Caco-2 (cell line): ENCODE data around the gene TMC6. TPM values are rescaled to one million over a fixed set of nuclear protein-coding genes. Genes with fewer than 3 reads are reported as not detected.

Experiments
- BruUV-seq: library from RNA; stranded (reverse); fragments of 400-500 nt; replicated peaks from 2 replicates; lab custom pipeline; 2021; lab: Mats Ljungman, UMichigan
- CTCF ChIA-PET: fragments of 300-600 bp; sonication (Branson Sonifier 250); formaldehyde crosslinking; loops from one replicate; lab custom pipeline; 2022; ENCODE audit warnings: antibody characterized with exemption; lab: Charles Lee
- POLR2A ChIA-PET: fragments of 300-600 bp; sonication (Branson Sonifier 250); formaldehyde crosslinking; loops from one replicate; lab custom pipeline; 2022; ENCODE audit warnings: antibody characterized with exemption; lab: Charles Lee
- DNase-seq, 2 experiments: peaks; one replicate each; pipeline versions ENCODE4 v3.0.0 to v3.0.0-alpha.2; 2020 to 2022
- H3K27me3 ChIP-seq: replicated peaks from 2 replicates; pipeline ENCODE4 v1.6.0; 2011; ENCODE audit warnings: low read length; ENCODE audit not compliant: control insufficient read depth, insufficient read depth
- H3K36me3 ChIP-seq: 2 replicates; pipeline ENCODE4 v1.5.1; 2011; ENCODE audit warnings: low read length; ENCODE audit not compliant: control insufficient read depth, insufficient read depth
- H3K4me1 ChIP-seq: fragments of 250-450 bp; sonication (Bioruptor Pico); 2 replicates; pipeline ENCODE4 v1.5.1; 2020; ENCODE audit warnings: mild to moderate bottlenecking
- H3K4me3 ChIP-seq: 2 replicates; pipeline ENCODE4 v1.5.1; 2011; ENCODE audit warnings: low read depth, mild to moderate bottlenecking, control low read depth, low read length
- H3K9me3 ChIP-seq: fragments of 250-450 bp; sonication (Bioruptor Pico); 2 replicates; pipeline ENCODE4 v1.5.1; 2020; ENCODE audit warnings: mild to moderate bottlenecking, moderate library complexity
- H3K27ac Mint-ChIP-seq: one replicate; pipeline ENCODE4 v1.8.0; 2022; ENCODE audit warnings: mixed read lengths; ENCODE audit not compliant: unreplicated experiment
- H3K27me3 Mint-ChIP-seq: one replicate; pipeline ENCODE4 v1.8.0; 2022; ENCODE audit warnings: mixed read lengths; ENCODE audit not compliant: insufficient read depth, unreplicated experiment
- H3K36me3 Mint-ChIP-seq: one replicate; pipeline ENCODE4 v1.8.0; 2022; ENCODE audit warnings: mild to moderate bottlenecking, mixed read lengths; ENCODE audit not compliant: insufficient read depth, unreplicated experiment
- H3K4me1 Mint-ChIP-seq: one replicate; pipeline ENCODE4 v1.8.0; 2022; ENCODE audit warnings: low read depth, mixed read lengths; ENCODE audit not compliant: unreplicated experiment
- H3K4me3 Mint-ChIP-seq: one replicate; pipeline ENCODE4 v1.8.0; 2022; ENCODE audit warnings: mild to moderate bottlenecking, moderate library complexity, mixed read lengths; ENCODE audit not compliant: unreplicated experiment
- H3K9me3 Mint-ChIP-seq: one replicate; pipeline ENCODE4 v1.8.0; 2022; ENCODE audit warnings: mixed read lengths; ENCODE audit not compliant: unreplicated experiment
- CTCF ChIP-seq, 2 experiments: fragments of 200-600 bp in 1 of 2; IDR thresholded peaks; 1 replicate in 1 of 2; 2 replicates in 1 of 2; pipeline versions ENCODE4 v1.5.1 to v1.8.0; 2011 to 2022; ENCODE audit warnings: antibody characterized with exemption in 1 of 2, control low read depth in 1 of 2, inconsistent platforms in 1 of 2, low read depth in 1 of 2, low read length in 1 of 2, mild to moderate bottlenecking in 1 of 2, moderate library complexity in 1 of 2; ENCODE audit not compliant: insufficient read depth in 1 of 2, severe bottlenecking in 1 of 2, unreplicated experiment in 1 of 2
- intact Hi-C: fragments of 100-400 bp; cut with micrococcal nuclease; formaldehyde crosslinking; loops from one replicate; pipeline ENCODE4 v1.10.0; 2022; ENCODE audit not compliant: unreplicated experiment
- total RNA-seq: library from RNA; stranded (reverse); gene quantifications from 2 replicates; pipeline ENCODE4 v1.2.3, GENCODE V29; 2022

TMC6 gene
- total RNA-seq, 1 experiment from 2014 or later, result 77.7 TPM

- Mint-ChIP-seq H3K4me1 (peaks cover 18% of the 10 kb centered on the region), H3K27ac (peak overlapping the region; percentile 91), H3K9me3 (no peaks in the 10 kb centered on the region), H3K4me3 (peak overlapping the region; percentile 48), H3K36me3 (peaks cover 7% of the 10 kb centered on the region), H3K27me3 (no peaks in the 10 kb centered on the region)
- no peak overlapping the region for H3K4me3 ChIP-seq
- no peak for TF ChIP-seq CTCF (IDR thresholded peaks at IDR 0.05; ENCODE audit: insufficient read depth in 1 of 2, low read depth in 1 of 2, low read length in 1 of 2, severe bottlenecking in 1 of 2, unreplicated experiment in 1 of 2)
- peak; percentile 82 to 90 for DNase-seq
- H3K4me1 ChIP-seq, result peaks cover 38% of the 10 kb centered on the region
- CTCF ChIA-PET, result interaction anchor here (1.6 kb wide), 1 partner anchor 25 kb away, joined by 8 read pairs; no protein-coding TSS in a partner anchor
- intact Hi-C loops, result loop anchor here (1.0 to 2.0 kb wide), 2 partner anchors 11 to 23 kb away; partner anchors contain the start of gene TMC6
- no peaks in the 10 kb centered on the region for H3K9me3 ChIP-seq
- no peaks in the 10 kb centered on the region for H3K36me3 ChIP-seq
- H3K27me3 ChIP-seq, result no peaks in the 10 kb centered on the region
- POLR2A ChIA-PET, result interaction anchor here (0.6 to 1.0 kb wide), 2 partner anchors 10 to 35 kb away, joined by 4 to 11 read pairs; partner anchors contain the start of gene TK1
- no TSS peak for BruUV-seq
Measured at GRCh38 chr17:78151514-78152008, 23.0 kb upstream of the TMC6 start.

- peak overlapping the region; percentile 51 for H3K27ac Mint-ChIP-seq
Measured at GRCh38 chr17:78148286-78149016, 19.9 kb upstream of the TMC6 start.

More at GRCh38 chr17:78148286-78149016, 19.9 kb upstream of the TMC6 start:
- BruUV-seq, result no TSS peak
- Mint-ChIP-seq H3K9me3 (no peaks in the 10 kb centered on the region), H3K27me3 (no peaks in the 10 kb centered on the region), H3K4me3 (no peak overlapping the region), H3K36me3 (no peaks in the 10 kb centered on the region), H3K4me1 (peaks cover 18% of the 10 kb centered on the region)
- ChIA-PET POLR2A (interaction anchor here (0.6 kb wide), 1 partner anchor 45 kb away, joined by 3 read pairs; no protein-coding TSS in a partner anchor), CTCF (interaction anchor here (0.6 to 0.8 kb wide), 2 partner anchors 21 to 101 kb away, joined by 3 to 4 read pairs; no protein-coding TSS in a partner anchor)
- no peak overlapping the region for H3K4me3 ChIP-seq
- no peaks in the 10 kb centered on the region for H3K36me3 ChIP-seq
- no peaks in the 10 kb centered on the region for H3K9me3 ChIP-seq
- DNase-seq, result peak in 1 of 2 experiments; percentile 35
- intact Hi-C loops, result no loop called here
- H3K27me3 ChIP-seq, result no peaks in the 10 kb centered on the region
- H3K4me1 ChIP-seq, result peaks cover 61% of the 10 kb centered on the region
- TF ChIP-seq CTCF (IDR thresholded peaks at IDR 0.05; ENCODE audit: insufficient read depth in 1 of 2, low read depth in 1 of 2, low read length in 1 of 2, severe bottlenecking in 1 of 2, unreplicated experiment in 1 of 2), result no peak
